Neural progenitor cell (in vitro differentiated cells): ENCODE results near the gene TNRC6C.

Experiments
- CTCF ChIP-seq: fragments of 200-600 bp; sonication (generic); IDR thresholded peaks from 2 replicates; pipeline ENCODE4 v1.5.1; 2017; ENCODE audit warnings: antibody characterized with exemption, mild to moderate bottlenecking
- EZH2 ChIP-seq: fragments of 200-600 bp; sonication (generic); IDR thresholded peaks from 2 replicates; pipeline ENCODE4 v1.6.1; 2017; ENCODE audit warnings: antibody characterized with exemption, mild to moderate bottlenecking, moderate library complexity

DNA sequence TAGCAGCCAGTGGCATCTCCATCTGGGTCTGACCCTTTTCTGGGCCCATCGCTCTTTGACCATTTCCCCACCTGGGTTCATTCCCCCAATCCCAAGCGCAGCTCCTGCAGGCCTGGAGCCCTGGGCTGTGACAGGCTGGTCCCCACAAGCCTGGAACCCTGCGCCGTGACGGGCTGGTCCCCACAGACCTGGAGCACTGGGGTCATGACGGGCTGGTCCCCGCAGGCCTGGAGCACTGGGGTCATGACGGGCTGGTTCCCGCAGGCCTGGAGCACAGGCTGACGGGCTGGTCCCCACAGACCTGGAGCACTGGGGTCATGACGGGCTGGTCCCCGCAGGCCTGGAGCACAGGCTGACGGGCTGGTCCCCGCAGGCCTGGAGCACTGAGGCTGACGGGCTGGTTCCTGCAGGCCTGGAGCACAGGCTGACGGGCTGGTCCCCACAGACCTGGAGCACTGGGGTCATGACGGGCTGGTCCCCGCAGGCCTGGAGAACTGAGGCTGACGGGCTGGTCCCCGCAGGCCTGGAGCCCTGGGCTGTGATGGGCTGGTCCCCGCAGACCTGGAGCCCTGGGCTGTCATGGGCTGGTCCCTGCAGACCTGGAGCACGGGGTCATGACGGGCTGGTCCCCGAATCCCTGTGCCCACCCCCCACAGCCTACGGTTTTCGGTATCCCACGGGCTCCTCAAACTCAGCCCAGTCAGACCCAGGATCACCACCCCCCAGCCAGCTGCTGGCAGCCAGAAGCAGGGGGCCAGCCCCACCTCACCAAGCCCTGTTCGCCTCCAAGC is 153.4 kb downstream of the TNRC6C start:
- TF ChIP-seq CTCF: no peak
- TF ChIP-seq EZH2: no peak
